GM12878 (cell line): Measurements from ENCODE around the gene SMC3. TPM values are rescaled to one million over a fixed set of nuclear protein-coding genes. Genes with fewer than 3 reads are reported as not detected.

ENCODE experiments used
- CEBPB ChIP-seq, 2 experiments: fragments of 150-350 bp in 1 of 2; IDR thresholded peaks; 2 replicates each; pipeline ENCODE4 v1.6.1; 2012 to 2014; ENCODE audit warnings: low read depth in 2 of 2, low read length in 2 of 2, borderline replicate concordance in 1 of 2, inconsistent platforms in 1 of 2
- CUX1 ChIP-seq: IDR thresholded peaks from 2 replicates; pipeline ENCODE4 v1.6.1; 2012; ENCODE audit warnings: improper control_type of control experiment, low read depth, low read length; ENCODE audit not compliant: insufficient replicate concordance
- EP300 ChIP-seq, 2 experiments: fragments of 150-350 bp in 1 of 2; IDR thresholded peaks; 2 replicates each; pipeline ENCODE4 v1.6.1; 2011 to 2012; ENCODE audit warnings: low read depth in 2 of 2, low read length in 2 of 2, borderline replicate concordance in 1 of 2, improper control_type of control experiment in 1 of 2, inconsistent platforms in 1 of 2; ENCODE audit not compliant: control insufficient read depth in 1 of 2
- ETV6 ChIP-seq, 2 experiments: fragments of 450-650 bp in 1 of 2; IDR thresholded peaks in 1 of 2; conservative IDR thresholded peaks in 1 of 2; 2 replicates each; pipeline ENCODE4 v1.6.1; 2014; ENCODE audit warnings: antibody characterized with exemption in 1 of 2, borderline replicate concordance in 1 of 2, low read depth in 1 of 2, mild to moderate bottlenecking in 1 of 2, moderate library complexity in 1 of 2
- JUNB ChIP-seq: IDR thresholded peaks from 2 replicates; pipeline ENCODE4 v1.6.1; 2016; ENCODE audit warnings: antibody characterized with exemption, mild to moderate bottlenecking
- MEF2A ChIP-seq: IDR thresholded peaks from 2 replicates; pipeline ENCODE4 v1.6.1; 2011; ENCODE audit warnings: low read depth, mild to moderate bottlenecking, low read length, moderate library complexity; ENCODE audit not compliant: insufficient read depth
- MTA3 ChIP-seq: IDR thresholded peaks from 2 replicates; pipeline ENCODE4 v1.6.1; 2012; ENCODE audit warnings: low read length, inconsistent platforms, borderline replicate concordance
- RELB ChIP-seq: fragments of 450-650 bp; IDR thresholded peaks from 2 replicates; pipeline ENCODE4 v1.6.1; 2017; ENCODE audit warnings: low read depth, mild to moderate bottlenecking, moderate library complexity
- polyA plus RNA-seq, 11 experiments: library from polyadenylated mRNA; depleted of rRNA in 4 of 11; unstranded in 6 of 11; stranded (reverse) in 5 of 11; fragments of >200 nt; fragmentation: Nextera tagmentation in 4 of 11; fragmentation: Illumina TruSeq in 1 of 11; extraction: Ambion mirVana in 4 of 11; extraction: Trizol in 1 of 11; gene quantifications; 1 replicate in 1 of 11; 2 replicates in 10 of 11; pipeline versions ENCODE4 v1.2.1 to v1.2.3, GENCODE V29; 2011 to 2016; ENCODE audit warnings: inconsistent platforms in 2 of 11, missing spikeins in 2 of 11, low read depth in 1 of 11
- total RNA-seq, 4 experiments: library from RNA; depleted of rRNA in 3 of 4; stranded (reverse); fragments of >200 nt in 3 of 4; fragmentation: Illumina TruSeq in 1 of 4; extraction: Trizol in 1 of 4; gene quantifications; 2 replicates each; pipeline versions ENCODE4 v1.2.1 to v1.2.3, GENCODE V29; 2013 to 2021

Gene SMC3
- total and polyA plus RNA-seq, 10 of the 15 experiments (the other 5 are each of a cell fraction or from before 2014, with no cell fraction given) = 30.4 to 123 (median 48.3) TPM

GRCh38 chr10:110528997-110529524 lies 38.4 kb upstream of the SMC3 start (continued):
- TF ChIP-seq RELB (peak; percentile 78), ETV6 (conservative IDR thresholded peaks at IDR 0.05 in 1 of 2, IDR thresholded peaks at IDR 0.05 in 1 of 2; ENCODE audit: borderline replicate concordance in 1 of 2, low read depth in 1 of 2) (0 out of 4 replicates have a peak, but pooled peaks of 1 of the 2 experiments have one; percentile 37), MEF2A (peak; percentile 84), CUX1 (peak; percentile 37), MTA3 (peak; percentile 95), JUNB (peak; percentile 51), EP300 (IDR thresholded peaks at IDR 0.05; ENCODE audit: borderline replicate concordance in 1 of 2, control insufficient read depth in 1 of 2, low read depth in 2 of 2, low read length in 2 of 2) (peak; percentile 38 to 71; a peak in 3 of 4 replicates), CEBPB (IDR thresholded peaks at IDR 0.05; ENCODE audit: borderline replicate concordance in 1 of 2, low read depth in 2 of 2, low read length in 2 of 2) (peak; percentile 38 to 83; a peak in 3 of 4 replicates)
- TF ChIP-seq, all 136 proteins: peak for 40; not testable (repeated sequence) for 96
